PC-9 (cell line): Measurements from ENCODE around the gene ANKLE2. TPM values are rescaled to one million over a fixed set of nuclear protein-coding genes. Genes with fewer than 3 reads are reported as not detected.
"Not testable (repeated sequence)": the region's sequence is repeated elsewhere in the genome, so short reads cannot be mapped to it uniquely, and the experiment has no call there.

ENCODE experiments used
- Bru-seq: library from RNA; stranded (reverse); fragments of 400-500 nt; gene quantifications from one replicate; lab custom pipeline; 2021; lab: Mats Ljungman, UMichigan
- BruChase-seq, 2 experiments: library from RNA; stranded (reverse); fragments of 400-500 nt; gene quantifications; one replicate each; lab custom pipeline; 2021; lab: Mats Ljungman, UMichigan
- BruUV-seq: library from RNA; stranded (reverse); fragments of 400-500 nt; replicated peaks from 2 replicates; lab custom pipeline; 2021; lab: Mats Ljungman, UMichigan
- CTCF ChIA-PET: fragments of 300-600 bp; sonication (Branson Sonifier 250); formaldehyde crosslinking; loops from one replicate; lab custom pipeline; 2022; ENCODE audit warnings: antibody characterized with exemption; lab: Charles Lee
- POLR2A ChIA-PET: fragments of 300-600 bp; sonication (Branson Sonifier 250); formaldehyde crosslinking; loops from one replicate; lab custom pipeline; 2022; ENCODE audit warnings: antibody characterized with exemption; ENCODE audit not compliant: unreplicated experiment; lab: Charles Lee
- DNase-seq, 2 experiments: peaks; one replicate each; pipeline versions ENCODE4 v3.0.0 to v3.0.0-alpha.2; 2015 to 2022; ENCODE audit warnings: mixed read lengths in 1 of 2
- H2AFZ ChIP-seq: fragments of 200-600 bp; sonication (generic); 2 replicates; pipeline ENCODE4 v1.8.1; 2017; ENCODE audit warnings: antibody characterized with exemption
- H3F3A ChIP-seq: fragments of 200-600 bp; sonication (generic); 2 replicates; pipeline ENCODE4 v1.8.1; 2017; ENCODE audit warnings: antibody characterized with exemption, mild to moderate bottlenecking, low read depth; ENCODE audit not compliant: insufficient read depth
- H3K27ac ChIP-seq: fragments of 200-600 bp; sonication (generic); 2 replicates; pipeline ENCODE4 v1.6.1; 2016; ENCODE audit warnings: mixed run types
- H3K27me3 ChIP-seq: fragments of 200-600 bp; sonication (generic); 2 replicates; pipeline ENCODE4 v1.6.1; 2016; ENCODE audit warnings: low read depth, mixed run types; ENCODE audit not compliant: insufficient read depth
- H3K36me3 ChIP-seq: fragments of 200-600 bp; sonication (generic); 2 replicates; pipeline ENCODE4 v1.6.1; 2016; ENCODE audit warnings: low read depth, mixed run types
- H3K4me1 ChIP-seq: fragments of 200-600 bp; sonication (generic); replicated peaks from 2 replicates; pipeline ENCODE4 v1.6.1; 2016; ENCODE audit warnings: mixed run types; ENCODE audit not compliant: insufficient read depth
- H3K4me2 ChIP-seq: fragments of 200-600 bp; sonication (generic); 2 replicates; pipeline ENCODE4 v1.6.1; 2017; ENCODE audit warnings: mixed run types
- H3K4me3 ChIP-seq: fragments of 200-600 bp; sonication (generic); 2 replicates; pipeline ENCODE4 v1.6.1; 2016; ENCODE audit warnings: mixed run types
- H3K79me2 ChIP-seq: fragments of 200-600 bp; sonication (generic); 2 replicates; pipeline ENCODE4 v1.6.1; 2017; ENCODE audit warnings: low read depth, mixed run types
- H3K9me2 ChIP-seq: fragments of 200-600 bp; sonication (generic); 2 replicates; pipeline ENCODE4 v1.8.1; 2017; ENCODE audit warnings: mild to moderate bottlenecking; ENCODE audit not compliant: insufficient read depth
- H3K9me3 ChIP-seq: fragments of 200-600 bp; sonication (generic); 2 replicates; pipeline ENCODE4 v1.8.1; 2016; ENCODE audit warnings: low read depth; ENCODE audit not compliant: insufficient read depth
- H4K20me1 ChIP-seq: fragments of 200-600 bp; sonication (generic); 2 replicates; pipeline ENCODE4 v1.8.1; 2017; ENCODE audit not compliant: insufficient read depth
- EZH2 ChIP-seq: fragments of 200-600 bp; sonication (generic); IDR thresholded peaks from 2 replicates; pipeline ENCODE4 v1.8.0; 2017; ENCODE audit warnings: antibody characterized with exemption, low read depth
- intact Hi-C: fragments of 100-400 bp; cut with micrococcal nuclease; formaldehyde crosslinking; loops from one replicate; pipeline ENCODE4 v1.10.0; 2022; ENCODE audit not compliant: unreplicated experiment
- long read RNA-seq: library from polyadenylated mRNA; stranded (forward); transcript quantifications from one replicate; pipeline ENCODE4 v2.0.0, GENCODE V29; 2022
- total RNA-seq: library from RNA; stranded (reverse); gene quantifications from 2 replicates; pipeline ENCODE4 v1.2.3, GENCODE V29; 2021
- TF ChIP-seq, protein P1 (sequence below): fragments of 200-600 bp; sonication (generic); conservative IDR thresholded peaks from 2 replicates; pipeline ENCODE4 v1.6.1; 2017; ENCODE audit warnings: mixed run types, antibody characterized with exemption, mild to moderate bottlenecking, moderate library complexity

ANKLE2 gene
- total RNA-seq, result 102 and 123 TPM in 2 replicates
- Bru-seq, nascent RNA, result percentile 90 among the genes with signal in this experiment
- percentile 96 among the genes with signal in this experiment for BruChase-seq, experiment 1, labeled RNA remaining after a 2-hour chase
- percentile 96 among the genes with signal in this experiment for BruChase-seq, experiment 2, labeled RNA remaining after a 6-hour chase
- long read RNA-seq, full-length matches to known transcripts, result 57 of 119 reads
- long read RNA-seq, partial matches to known transcripts, result 15 of 119 reads
- long read RNA-seq, other reads (novel, unspliced or antisense), result 47 of 119 reads

- Histone ChIP-seq H3K4me2 (peak within 1 kb of the TSS; percentile 100), H3K36me3 (peaks cover 4% of the 10 kb centered on the region), H3K27me3 (no peaks in the 10 kb centered on the region), H3F3A (peaks cover 38% of the 10 kb centered on the region), H3K4me1 (peaks cover 12% of the 10 kb centered on the region), H2AFZ (peak within 1 kb of the TSS; percentile 88), H3K9me2 (no peaks in the 10 kb centered on the region), H3K9me3 (no peaks in the 10 kb centered on the region), H4K20me1 (peaks cover 36% of the 10 kb centered on the region), H3K79me2 (peaks cover 57% of the 10 kb centered on the region), H3K4me3 (peak within 1 kb of the TSS; percentile 99), H3K27ac (peak within 1 kb of the TSS; percentile 98)
- BruUV-seq, result no TSS peak
- ChIA-PET CTCF (no interaction called here), POLR2A (interaction anchor here (0.7 kb wide), 2 partner anchors 15 to 61 kb away, joined by 3 to 5 read pairs; no protein-coding TSS in a partner anchor)
- no peak for TF ChIP-seq EZH2
- TF ChIP-seq, protein P1, sequence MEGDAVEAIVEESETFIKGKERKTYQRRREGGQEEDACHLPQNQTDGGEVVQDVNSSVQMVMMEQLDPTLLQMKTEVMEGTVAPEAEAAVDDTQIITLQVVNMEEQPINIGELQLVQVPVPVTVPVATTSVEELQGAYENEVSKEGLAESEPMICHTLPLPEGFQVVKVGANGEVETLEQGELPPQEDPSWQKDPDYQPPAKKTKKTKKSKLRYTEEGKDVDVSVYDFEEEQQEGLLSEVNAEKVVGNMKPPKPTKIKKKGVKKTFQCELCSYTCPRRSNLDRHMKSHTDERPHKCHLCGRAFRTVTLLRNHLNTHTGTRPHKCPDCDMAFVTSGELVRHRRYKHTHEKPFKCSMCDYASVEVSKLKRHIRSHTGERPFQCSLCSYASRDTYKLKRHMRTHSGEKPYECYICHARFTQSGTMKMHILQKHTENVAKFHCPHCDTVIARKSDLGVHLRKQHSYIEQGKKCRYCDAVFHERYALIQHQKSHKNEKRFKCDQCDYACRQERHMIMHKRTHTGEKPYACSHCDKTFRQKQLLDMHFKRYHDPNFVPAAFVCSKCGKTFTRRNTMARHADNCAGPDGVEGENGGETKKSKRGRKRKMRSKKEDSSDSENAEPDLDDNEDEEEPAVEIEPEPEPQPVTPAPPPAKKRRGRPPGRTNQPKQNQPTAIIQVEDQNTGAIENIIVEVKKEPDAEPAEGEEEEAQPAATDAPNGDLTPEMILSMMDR, result no peak
- DNase-seq, result peak in 1 of 2 experiments; percentile 32
- intact Hi-C loops, result loop anchor here (2.0 kb wide), 1 partner anchor 74 kb away; the partner anchor contains the start of genes POLE and PXMP2
Observed at GRCh38 chr12:132761032-132761920, at the start of gene ANKLE2. ANKLE2 (minus strand) TSS chr12:132761832; CDS start chr12:132761798, 34 bp downstream.

- H3K36me3 ChIP-seq, H3K27ac ChIP-seq, H3K4me1 ChIP-seq, H3K4me2 ChIP-seq, H3K9me2 ChIP-seq, H3K79me2 ChIP-seq, H2AFZ ChIP-seq, H3F3A ChIP-seq, H3K4me3 ChIP-seq, H3K9me3 ChIP-seq, CTCF ChIA-PET, intact Hi-C loops, BruUV-seq, H3K27me3 ChIP-seq: not testable (repeated sequence)
- DNase-seq, result peak in 1 of 2 experiments; percentile 9
- TF ChIP-seq, protein P1, result peak; percentile 51
- peaks cover 19% of the 10 kb centered on the region for H4K20me1 ChIP-seq
- POLR2A ChIA-PET, result interaction anchor here (0.6 kb wide), 1 partner anchor 211 kb away, joined by 6 read pairs; no protein-coding TSS in a partner anchor
Observed at GRCh38 chr12:132809391-132809790, 47.8 kb upstream of the ANKLE2 start.

DNA sequence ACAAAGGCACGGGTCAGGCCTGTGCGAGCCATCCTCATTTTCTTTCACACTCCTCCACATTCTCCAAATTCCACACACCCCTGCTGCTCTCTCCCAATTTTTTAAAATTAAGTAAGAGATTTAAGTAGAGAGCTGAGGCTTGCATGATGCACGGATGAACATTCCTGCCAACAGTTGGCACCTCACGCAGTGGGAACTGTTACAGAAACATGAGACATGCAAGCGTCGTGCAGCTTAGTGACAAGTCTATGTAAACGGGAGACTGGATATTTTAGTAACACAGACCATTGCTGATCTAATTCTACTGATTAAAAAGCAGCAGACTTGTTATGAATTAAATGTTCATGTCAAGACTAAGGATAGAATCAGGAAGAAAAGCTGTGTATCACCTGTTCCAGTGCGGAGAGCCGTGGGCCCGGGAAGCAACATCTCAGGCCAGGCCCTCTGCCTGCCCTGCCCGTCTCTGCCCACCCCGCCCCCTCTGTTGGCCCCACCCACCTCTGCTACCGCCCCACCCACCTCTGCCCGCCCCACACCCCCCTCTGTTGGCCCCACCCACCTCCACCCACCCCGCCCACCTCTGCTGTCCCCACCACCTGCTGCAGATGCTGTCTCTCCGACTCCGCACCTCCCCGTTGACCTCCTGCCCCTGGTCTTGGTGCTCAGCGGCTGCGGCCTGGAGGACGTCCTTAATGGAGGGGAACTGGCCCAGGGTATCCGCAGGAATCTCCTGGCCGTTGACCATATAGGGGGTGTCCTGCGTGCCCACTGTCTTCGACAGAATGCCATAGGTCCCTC is 45.9 kb upstream of the ANKLE2 start:
- Histone ChIP-seq H3K9me3 (no peaks in the 10 kb centered on the region), H4K20me1 (peaks cover 19% of the 10 kb centered on the region), H2AFZ (no peak overlapping the region), H3K36me3 (peaks cover 10% of the 10 kb centered on the region; the same call in 1 of the 2 replicates), H3K4me1 (no peaks in the 10 kb centered on the region), H3K4me3 (no peak overlapping the region), H3F3A (0 out of 2 replicates have a peak, but pooled peaks cover 3% of the 10 kb centered on the region), H3K9me2 (no peaks in the 10 kb centered on the region), H3K79me2 (0 out of 2 replicates have a peak, but pooled peaks cover 3% of the 10 kb centered on the region), H3K27ac (no peak overlapping the region), H3K4me2 (no peak overlapping the region), H3K27me3 (no peaks in the 10 kb centered on the region)
- no peak for TF ChIP-seq EZH2
- TF ChIP-seq, protein P1, result no peak
- no peak for DNase-seq
- intact Hi-C loops, result no loop called here
- CTCF ChIA-PET, result no interaction called here
- BruUV-seq, result no TSS peak
- POLR2A ChIA-PET, result no interaction called here
